Measurements from ENCODE around the gene RASSF3.
"Not testable (repeated sequence)": the region's sequence is repeated elsewhere in the genome, so short reads cannot be mapped to it uniquely, and the experiment has no call there.

The RASSF3 gene

GRCh38 chr12:64595863-64596793 is 14.2 kb upstream of the RASSF3 start:
- DNase-seq (ENCODE audit: low spot score), result no peak

GRCh38 chr12:64598831-64599230 is 11.5 kb upstream of the RASSF3 start:
- no peak for DNase-seq (ENCODE audit: low spot score)

GRCh38 chr12:64600164-64600561 is 10.1 kb upstream of the RASSF3 start:
- no peak for DNase-seq (ENCODE audit: low spot score)

- no peak for DNase-seq (ENCODE audit: low spot score)
These were observed 7.0 kb upstream of the RASSF3 start for GRCh38 chr12:64603183-64603841.

GRCh38 chr12:64608901-64609535 is 1.3 kb upstream of the RASSF3 start:
- no peak for DNase-seq (ENCODE audit: low spot score)

GRCh38 chr12:64609536-64610078 is 688 bp upstream of the RASSF3 start:
- DNase-seq (ENCODE audit: low spot score), result no peak

- DNase-seq (ENCODE audit: low spot score), result no peak
These were observed 505 bp downstream of the RASSF3 start for GRCh38 chr12:64610660-64611340.

- DNase-seq (ENCODE audit: low spot score), result no peak
These were observed 1.3 kb downstream of the RASSF3 start for GRCh38 chr12:64611341-64612284.

GRCh38 chr12:64612843-64613242 is 2.5 kb downstream of the RASSF3 start:
- DNase-seq (ENCODE audit: low spot score), result no peak

- not testable (repeated sequence) for DNase-seq (ENCODE audit: low spot score)
These were observed 3.6 kb downstream of the RASSF3 start for GRCh38 chr12:64613775-64614398.

GRCh38 chr12:64616201-64616600 is 5.9 kb downstream of the RASSF3 start:
- no peak for DNase-seq (ENCODE audit: low spot score)

GRCh38 chr12:64618953-64619590 is 8.8 kb downstream of the RASSF3 start:
- no peak for DNase-seq (ENCODE audit: low spot score)

- no peak for DNase-seq (ENCODE audit: low spot score)
These were observed 11.1 kb downstream of the RASSF3 start for GRCh38 chr12:64621257-64621942.

GRCh38 chr12:64624035-64624434 is 13.7 kb downstream of the RASSF3 start:
- no peak for DNase-seq (ENCODE audit: low spot score)

- no peak for DNase-seq (ENCODE audit: low spot score)
These were observed 15.2 kb downstream of the RASSF3 start for GRCh38 chr12:64625243-64626077.

GRCh38 chr12:64626588-64626987 is 16.3 kb downstream of the RASSF3 start:
- DNase-seq (ENCODE audit: low spot score), result not testable (repeated sequence)

- DNase-seq (ENCODE audit: low spot score), result no peak
These were observed 17.5 kb downstream of the RASSF3 start for GRCh38 chr12:64627771-64628170.

GRCh38 chr12:64631197-64631596 is 20.9 kb downstream of the RASSF3 start:
- DNase-seq (ENCODE audit: low spot score), result no peak
